DOHH2 (cell line): ENCODE measurements around the gene ACOT6.

Experiments used
- CTCF ChIP-seq: fragments of 200-600 bp; sonication (generic); IDR thresholded peaks from one replicate; pipeline ENCODE4 v1.5.1; 2014; ENCODE audit warnings: antibody characterized with exemption, mild to moderate bottlenecking, low read depth, low read length; ENCODE audit not compliant: poor library complexity, severe bottlenecking
- EZH2phosphoT487 ChIP-seq: fragments of 200-600 bp; sonication (generic); IDR thresholded peaks from 2 replicates; pipeline ENCODE4 v1.6.1; 2017; ENCODE audit warnings: borderline replicate concordance, mild to moderate bottlenecking, antibody characterized with exemption, low read length, moderate library complexity, mixed read lengths

- TF ChIP-seq CTCF: no peak
- no peak for TF ChIP-seq EZH2phosphoT487
Measured at GRCh38 chr14:73651005-73651404, 38.7 kb downstream of the ACOT6 start.
